GM10248 (cell line): ENCODE data around the gene FOXJ1.

Experiments used
- CTCF ChIA-PET: fragments of 300-600 bp; sonication (Branson Sonifier 250); formaldehyde crosslinking; extraction: SDS; loops from one replicate; lab custom pipeline; 2021; ENCODE audit warnings: antibody characterized with exemption; lab: Yijun Ruan, JAX
- POLR2A ChIA-PET: fragments of 350-650 bp; sonication (Branson Sonifier 250); formaldehyde crosslinking; extraction: SDS; loops from one replicate; lab custom pipeline; 2020; ENCODE audit warnings: antibody characterized with exemption; lab: Yijun Ruan, JAX
- DNase-seq: peaks from one replicate; pipeline ENCODE4 v3.0.0; 2012; ENCODE audit errors: extremely low spot score
- TF ChIP-seq, protein P1 (sequence below): IDR thresholded peaks from 2 replicates; pipeline ENCODE4 v1.5.1; 2012; ENCODE audit warnings: mild to moderate bottlenecking, low read depth; ENCODE audit errors: extremely low read depth, missing control alignments, control extremely low read depth

FOXJ1 gene

GRCh38 chr17:76173474-76173873 lies 32.4 kb upstream of the FOXJ1 start:
- ChIA-PET CTCF (interaction anchor here (1.1 to 10.7 kb wide), 2 partner anchors 6 to 106 kb away, joined by 3 to 76 read pairs; no protein-coding TSS in a partner anchor), POLR2A (no interaction called here)
- no peak for DNase-seq
- TF ChIP-seq, protein P1, sequence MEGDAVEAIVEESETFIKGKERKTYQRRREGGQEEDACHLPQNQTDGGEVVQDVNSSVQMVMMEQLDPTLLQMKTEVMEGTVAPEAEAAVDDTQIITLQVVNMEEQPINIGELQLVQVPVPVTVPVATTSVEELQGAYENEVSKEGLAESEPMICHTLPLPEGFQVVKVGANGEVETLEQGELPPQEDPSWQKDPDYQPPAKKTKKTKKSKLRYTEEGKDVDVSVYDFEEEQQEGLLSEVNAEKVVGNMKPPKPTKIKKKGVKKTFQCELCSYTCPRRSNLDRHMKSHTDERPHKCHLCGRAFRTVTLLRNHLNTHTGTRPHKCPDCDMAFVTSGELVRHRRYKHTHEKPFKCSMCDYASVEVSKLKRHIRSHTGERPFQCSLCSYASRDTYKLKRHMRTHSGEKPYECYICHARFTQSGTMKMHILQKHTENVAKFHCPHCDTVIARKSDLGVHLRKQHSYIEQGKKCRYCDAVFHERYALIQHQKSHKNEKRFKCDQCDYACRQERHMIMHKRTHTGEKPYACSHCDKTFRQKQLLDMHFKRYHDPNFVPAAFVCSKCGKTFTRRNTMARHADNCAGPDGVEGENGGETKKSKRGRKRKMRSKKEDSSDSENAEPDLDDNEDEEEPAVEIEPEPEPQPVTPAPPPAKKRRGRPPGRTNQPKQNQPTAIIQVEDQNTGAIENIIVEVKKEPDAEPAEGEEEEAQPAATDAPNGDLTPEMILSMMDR: no peak

DNA sequence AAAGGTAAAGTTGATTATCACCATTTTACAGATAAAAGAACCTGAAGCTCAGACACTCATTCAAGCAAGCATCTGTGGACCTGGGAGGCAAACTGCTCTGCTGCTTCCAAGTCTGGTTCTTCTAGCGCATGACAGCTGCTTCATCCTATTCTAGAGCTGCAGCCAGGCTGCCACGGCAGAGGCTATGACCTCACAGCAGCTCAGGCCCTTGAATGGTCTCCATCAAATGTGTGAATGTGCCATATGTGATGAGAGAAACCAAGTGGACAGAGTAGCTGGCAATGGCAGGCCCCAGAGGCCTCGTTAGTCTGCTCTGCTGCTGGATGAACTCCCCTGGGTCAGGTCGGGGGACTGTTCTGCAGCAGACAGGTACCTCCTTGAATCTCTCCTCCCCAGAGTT lies 30.7 kb upstream of the FOXJ1 start:
- DNase-seq: no peak
- CTCF ChIA-PET: interaction anchor here (0.8 to 10.7 kb wide), 4 partner anchors 8 to 157 kb away, joined by 3 to 76 read pairs (median 4); no protein-coding TSS in a partner anchor
- TF ChIP-seq, protein P1: no peak
- POLR2A ChIA-PET: no interaction called here

- DNase-seq: no peak
- CTCF ChIA-PET: interaction anchor here (1.0 to 10.7 kb wide), 3 partner anchors 9 to 20 kb away, joined by 3 to 76 read pairs (median 4); no protein-coding TSS in a partner anchor
- TF ChIP-seq, protein P1: no peak
- POLR2A ChIA-PET: no interaction called here
Measured at GRCh38 chr17:76170114-76170513, 29.1 kb upstream of the FOXJ1 start.

DNA sequence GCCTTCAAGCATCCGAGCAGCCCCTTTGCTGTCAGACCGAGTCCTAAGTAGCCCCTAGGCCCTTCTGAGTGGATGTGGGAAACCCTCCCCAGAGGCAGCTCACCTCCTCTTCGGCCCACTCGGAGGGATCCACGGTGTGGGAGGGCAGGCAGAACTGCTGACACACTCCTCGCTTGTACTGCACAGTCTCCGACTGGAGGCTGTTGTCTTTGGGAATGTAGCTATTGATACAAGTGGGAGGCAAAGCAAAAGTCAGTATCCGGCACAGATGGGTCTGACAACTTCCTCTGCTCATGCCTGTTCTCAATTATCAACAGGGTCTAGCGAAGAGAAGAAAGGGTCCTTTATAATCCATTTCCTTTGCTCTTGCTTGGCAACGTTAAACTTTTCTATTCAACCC lies 25.9 kb upstream of the FOXJ1 start:
- ChIA-PET POLR2A (no interaction called here), CTCF (interaction anchor here (0.7 to 10.7 kb wide), 5 partner anchors 8 to 48 kb away, joined by 3 to 76 read pairs (median 4); no protein-coding TSS in a partner anchor)
- no peak for DNase-seq
- TF ChIP-seq, protein P1: no peak

DNA sequence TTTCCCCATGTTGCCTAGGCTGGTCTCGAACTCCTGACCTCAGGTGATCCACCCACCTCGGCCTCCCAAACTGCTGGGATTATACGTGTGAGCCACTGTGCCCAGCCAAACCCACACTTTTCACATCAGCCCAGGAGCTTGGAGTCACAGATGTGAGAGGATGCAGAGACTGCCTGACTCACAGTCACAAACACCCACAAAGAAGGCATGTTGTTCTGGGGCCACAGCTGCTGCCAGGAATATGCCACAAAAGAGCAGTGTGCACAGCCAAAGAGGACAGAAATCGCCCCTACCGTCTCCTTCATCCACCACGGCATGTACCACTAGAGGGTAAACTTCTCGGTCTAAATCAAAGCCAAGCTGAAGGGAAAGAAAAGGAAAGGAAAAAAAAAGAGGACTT lies 25.1 kb upstream of the FOXJ1 start:
- CTCF ChIA-PET: interaction anchor here (0.7 to 10.7 kb wide), 4 partner anchors 8 to 49 kb away, joined by 3 to 76 read pairs (median 4); no protein-coding TSS in a partner anchor

GRCh38 chr17:76164331-76164730 lies 23.3 kb upstream of the FOXJ1 start:
- TF ChIP-seq, protein P1: no peak
- DNase-seq: no peak
- ChIA-PET POLR2A (no interaction called here), CTCF (interaction anchor here (10.7 kb wide), 1 partner anchor 16 kb away, joined by 76 read pairs; no protein-coding TSS in a partner anchor)

More for the DNA sequence above, 25.1 kb upstream of the FOXJ1 start:
- POLR2A ChIA-PET: no interaction called here
- TF ChIP-seq, protein P1: no peak
- DNase-seq: no peak
